Lung (tissue), 12 donors: Measurements from ENCODE around the gene FYN. TPM values are rescaled to one million over a fixed set of nuclear protein-coding genes. Genes with fewer than 3 reads are reported as not detected.

Experiments
- ATAC-seq: fragments of 200-7000 bp; cut with Tn5 transposase; one replicate; pipeline ENCODE4 v1.9.1; 2020; ENCODE audit warnings: moderate number of reproducible peaks; ENCODE audit not compliant: insufficient read depth, low FRiP score
- DNase-seq, 3 donors: peaks; one replicate each; pipeline ENCODE4 v3.0.0-alpha.2; 2013 to 2017
- H3K27ac ChIP-seq, 2 donors: one replicate each; pipeline ENCODE4 v1.5.1; 2013; ENCODE audit warnings: mild to moderate bottlenecking in 2 of 2, moderate library complexity in 2 of 2, control low read depth in 1 of 2, inconsistent platforms in 1 of 2, low read depth in 1 of 2, low read length in 1 of 2
- H3K27me3 ChIP-seq, 3 donors: one replicate each; pipeline ENCODE4 v1.5.1; 2013; ENCODE audit warnings: low read length in 2 of 3; ENCODE audit not compliant: control insufficient read depth in 3 of 3, insufficient read depth in 3 of 3
- H3K36me3 ChIP-seq, 4 donors: one replicate each; pipeline ENCODE4 v1.5.1; 2013; ENCODE audit warnings: low read length in 4 of 4, mild to moderate bottlenecking in 1 of 4, moderate library complexity in 1 of 4; ENCODE audit not compliant: control insufficient read depth in 4 of 4, insufficient read depth in 4 of 4
- H3K4me1 ChIP-seq, 5 donors: one replicate each; pipeline ENCODE4 v1.5.1; 2013; ENCODE audit warnings: low read length in 5 of 5, mild to moderate bottlenecking in 2 of 5, moderate library complexity in 1 of 5; ENCODE audit not compliant: control insufficient read depth in 5 of 5, insufficient read depth in 5 of 5
- H3K4me3 ChIP-seq: one replicate; pipeline ENCODE4 v1.5.1; 2013; ENCODE audit warnings: mild to moderate bottlenecking, control low read depth, moderate library complexity
- H3K9ac ChIP-seq, 2 donors: one replicate each; pipeline ENCODE4 v1.5.1; 2013; ENCODE audit warnings: low read length in 2 of 2, control low read depth in 1 of 2; ENCODE audit not compliant: insufficient read depth in 1 of 2
- H3K9me3 ChIP-seq, 4 donors: one replicate each; pipeline ENCODE4 v1.5.1; 2013; ENCODE audit warnings: low read length in 3 of 4, mild to moderate bottlenecking in 1 of 4, moderate library complexity in 1 of 4; ENCODE audit not compliant: control insufficient read depth in 4 of 4, insufficient read depth in 3 of 4
- CTCF ChIP-seq: IDR thresholded peaks from 2 replicates; pipeline ENCODE4 v1.5.1; 2012; ENCODE audit warnings: mild to moderate bottlenecking; ENCODE audit errors: control extremely low read depth, extremely low read depth
- WGBS, 2 donors: extraction: QIAGEN DNeasy Blood & Tissue Kit; methylation state at CpG; one replicate each; pipeline ENCODE4 v1.1.7; 2013; 5-methylcytosine and 5-hydroxymethylcytosine counted together
- polyA plus RNA-seq, 2 donors: library from polyadenylated mRNA; stranded (reverse); fragments of 200-250 nt; gene quantifications; one replicate each; pipeline ENCODE4 v1.2.1, GENCODE V29; 2013
- total RNA-seq, 2 donors: library from RNA; depleted of rRNA in 1 of 2; stranded (reverse); fragments of >200 nt in 1 of 2; gene quantifications; one replicate each; pipeline ENCODE4 v1.2.1, GENCODE V29; 2014 to 2021
- donor health status: control.
- donor health status: control.
- donor health status: Bipolar disorder and iron deficiency.
- donor health status: healthy.
- donor health status: DM: yes; HTN: yes; CAD: no.

The FYN gene
- total and polyA plus RNA-seq, 4 donors, result 27.3 to 157 (median 71.0) TPM

DNA sequence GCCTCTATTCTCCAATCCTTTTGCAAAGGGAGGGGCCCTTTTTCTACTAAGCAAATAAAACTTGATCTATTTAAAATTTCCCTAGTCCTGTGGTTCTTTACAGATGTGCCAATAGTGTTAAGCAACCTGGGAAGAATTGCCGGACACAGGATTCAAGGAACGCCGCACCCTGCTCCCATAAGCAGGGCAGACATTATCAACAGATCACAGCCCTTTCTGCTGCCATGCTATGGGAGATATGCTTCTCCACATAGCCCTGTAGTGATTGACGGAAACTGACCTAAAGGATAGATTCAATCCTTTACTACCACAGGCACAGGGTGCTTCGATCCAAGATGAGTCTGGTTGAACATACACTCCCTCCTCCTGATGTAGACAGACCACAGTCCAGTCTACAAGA, 149.2 kb downstream of the FYN start:
- Histone ChIP-seq H3K4me3 (no peak overlapping the region), H3K27me3 (no peaks in the 10 kb centered on the region), H3K27ac (peak overlapping the region in 1 of 2 donors; percentile 55), H3K36me3 (peaks cover 0 to 4% (median 2%) of the 10 kb centered on the region in 4 donors), H3K9me3 (no peaks in the 10 kb centered on the region), H3K4me1 (peaks cover 7 to 52% (median 12%) of the 10 kb centered on the region in 5 donors), H3K9ac (no peak overlapping the region)
- ATAC-seq, result no peak
- WGBS, 2 donors, result 81 to 84% methylated on average over 5 of the region's 5 CpGs
- no peak for DNase-seq
- no peak for TF ChIP-seq CTCF

DNA sequence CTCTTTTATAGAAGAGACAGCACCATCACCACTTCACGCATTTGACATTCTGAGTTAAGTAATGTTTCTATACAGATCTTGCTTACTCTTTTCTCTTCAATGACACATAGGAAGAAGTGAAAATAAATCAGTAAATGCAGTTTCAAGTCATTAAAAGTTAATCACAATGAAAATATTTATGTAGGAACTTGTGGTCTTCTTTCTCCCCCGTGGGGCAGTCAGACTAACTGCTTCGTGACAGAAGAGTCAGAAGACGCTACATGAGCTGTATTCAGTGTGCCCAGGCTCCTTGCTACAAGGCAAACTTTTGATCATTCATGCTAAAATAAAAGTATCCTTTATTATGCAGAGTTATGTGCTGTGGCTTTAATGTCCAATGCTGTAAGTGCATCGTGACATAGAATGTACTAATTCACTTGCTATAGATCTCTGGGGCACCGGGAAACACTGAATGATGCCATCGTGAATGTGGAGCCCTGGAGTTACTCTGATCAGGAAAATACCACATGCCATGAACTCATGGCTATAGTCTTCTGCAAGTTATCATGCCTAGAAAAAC, 149.8 kb downstream of the FYN start:
- Histone ChIP-seq H3K27me3 (no peaks in the 10 kb centered on the region), H3K9ac (no peak overlapping the region), H3K36me3 (peaks cover 2 to 4% (median 3%) of the 10 kb centered on the region in 4 donors), H3K9me3 (no peaks in the 10 kb centered on the region), H3K4me3 (no peak overlapping the region), H3K4me1 (peaks cover 7 to 57% (median 12%) of the 10 kb centered on the region in 5 donors), H3K27ac (no peak overlapping the region)
- TF ChIP-seq CTCF, result no peak
- 83 to 84% methylated on average over 7 of the region's 7 CpGs for WGBS, 2 donors
- ATAC-seq (no peak), DNase-seq (no peak)

DNA sequence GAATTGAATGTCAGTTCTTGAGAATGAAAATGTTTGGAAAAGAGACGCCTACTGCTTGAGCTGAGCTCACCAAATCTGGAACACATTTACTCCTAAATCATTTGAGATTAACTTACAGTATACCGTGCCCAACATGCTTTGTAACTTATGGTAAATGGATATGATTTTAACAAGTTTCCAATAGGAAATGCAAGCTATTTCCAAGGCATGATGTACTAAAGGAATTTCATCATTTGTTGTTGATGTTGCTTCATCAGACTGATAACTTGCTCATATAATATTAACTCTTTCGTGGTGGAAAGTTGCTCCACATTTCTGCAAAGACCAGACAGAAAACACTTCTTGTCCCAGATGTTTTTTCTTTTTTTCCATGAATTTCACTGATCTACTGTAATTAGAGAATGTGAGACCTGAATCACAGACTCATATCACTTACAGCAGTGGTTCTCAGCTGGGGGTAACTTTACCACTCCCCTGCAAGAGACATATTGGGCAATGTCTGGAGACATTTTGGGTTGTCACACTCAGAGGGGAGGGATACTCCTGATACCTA, 151.0 kb downstream of the FYN start:
- Histone ChIP-seq H3K4me3 (no peak overlapping the region), H3K9ac (peak overlapping the region in 1 of 2 donors; percentile 64), H3K27ac (peak overlapping the region in 1 of 2 donors; percentile 15), H3K36me3 (peaks cover 4 to 6% (median 5%) of the 10 kb centered on the region in 4 donors), H3K27me3 (no peaks in the 10 kb centered on the region), H3K4me1 (peaks cover 7 to 53% (median 12%) of the 10 kb centered on the region in 5 donors), H3K9me3 (no peaks in the 10 kb centered on the region)
- TF ChIP-seq CTCF, result no peak
- no peak for ATAC-seq
- peak; percentile 31 to 96 (median 94) for DNase-seq
- WGBS, 2 donors, result 49 to 50% methylated on average over 3 of the region's 3 CpGs
